Right hindlimb (tissue), 1 donor: Measurements from ENCODE around the gene JAZF1.

Experiments used
- DNase-seq: peaks from one replicate; pipeline ENCODE4 v3.0.0-alpha.2; 2018

The JAZF1 gene

GRCh38 chr7:28180364-28181147 is at the start of gene JAZF1:
JAZF1 (minus strand) TSS chr7:28180795.
- peak; percentile 89 for DNase-seq

DNA sequence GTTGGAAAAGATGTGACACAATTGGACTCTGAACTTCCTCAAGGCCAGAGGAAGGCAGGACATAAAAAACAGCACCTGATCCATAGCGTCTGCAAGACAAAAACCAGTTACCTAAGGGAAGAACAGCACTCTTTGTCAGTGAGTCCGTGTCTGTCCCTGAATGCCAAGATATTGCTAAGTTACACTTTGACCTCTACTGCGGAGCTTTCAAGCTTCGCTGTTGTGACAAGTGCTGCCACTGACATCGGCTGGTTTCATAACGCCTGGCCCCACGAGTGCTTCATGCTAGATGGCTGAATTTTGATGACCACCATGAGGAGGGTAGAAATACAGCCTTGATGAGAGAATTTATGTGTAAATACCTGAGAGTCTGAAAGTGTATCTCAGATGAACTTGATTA is 49.7 kb upstream of the JAZF1 start:
- no peak for DNase-seq

DNA sequence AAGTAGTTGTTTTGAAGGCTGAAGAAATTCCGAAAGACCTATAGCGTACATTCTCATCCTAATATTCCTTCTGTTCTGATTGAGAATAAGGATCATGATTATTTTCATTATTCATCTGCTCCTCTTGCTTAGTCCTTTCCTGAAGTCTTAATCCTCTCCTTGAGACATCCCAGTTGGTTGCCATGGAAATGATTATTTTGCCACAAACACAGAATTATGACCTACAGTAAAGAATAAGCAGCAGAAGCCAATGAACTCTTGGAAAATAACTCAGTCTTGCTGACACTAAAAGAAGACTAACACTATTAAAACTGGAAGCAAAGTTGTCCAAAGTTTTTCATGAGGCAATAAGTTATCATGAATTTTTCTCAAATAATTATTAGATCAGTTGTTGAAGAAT is 47.8 kb upstream of the JAZF1 start:
- DNase-seq, result no peak

DNA sequence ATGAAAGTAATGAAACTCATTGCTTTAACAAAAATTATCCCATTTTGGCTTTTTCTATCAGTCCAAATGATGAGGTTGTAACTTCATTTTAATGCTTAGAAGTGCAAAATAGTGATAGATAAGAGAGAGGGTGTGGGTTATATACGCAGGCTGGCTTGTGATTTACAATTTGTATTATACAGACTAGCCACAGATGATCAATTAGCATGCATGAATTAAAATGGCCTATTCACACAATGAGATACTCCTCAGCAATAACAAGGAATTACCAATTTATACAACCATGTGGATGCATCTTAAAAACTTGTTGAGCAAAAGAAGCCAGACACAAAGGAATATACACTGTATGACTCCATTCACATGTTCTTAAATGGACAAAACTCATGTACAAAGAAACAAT is 45.4 kb upstream of the JAZF1 start:
- no peak for DNase-seq

- DNase-seq, result no peak
These were observed 45.0 kb upstream of the JAZF1 start for GRCh38 chr7:28225576-28225975.

DNA sequence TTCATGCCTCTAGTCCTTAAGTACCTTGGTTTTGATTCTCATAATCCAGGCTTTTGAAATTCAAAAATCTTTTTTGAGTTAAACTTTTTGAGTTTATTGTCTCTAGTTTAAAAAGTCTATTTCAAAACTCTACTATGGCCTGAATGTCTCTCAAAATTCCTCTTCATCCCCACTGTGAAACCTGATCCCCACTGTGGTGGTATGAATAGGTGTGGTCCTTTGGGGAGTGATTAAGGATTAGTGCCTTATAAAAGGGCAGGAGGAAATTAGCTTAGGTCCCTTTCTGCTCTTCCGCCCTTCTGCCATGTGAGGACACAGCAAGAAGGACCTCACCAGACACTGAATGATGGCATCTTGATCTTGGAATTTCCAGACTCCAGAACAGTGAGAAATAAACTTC is 44.1 kb upstream of the JAZF1 start:
- no peak for DNase-seq

GRCh38 chr7:28224172-28224571 is 43.6 kb upstream of the JAZF1 start:
- no peak for DNase-seq

- no peak for DNase-seq
These were observed 42.0 kb upstream of the JAZF1 start for GRCh38 chr7:28222636-28223035.

DNA sequence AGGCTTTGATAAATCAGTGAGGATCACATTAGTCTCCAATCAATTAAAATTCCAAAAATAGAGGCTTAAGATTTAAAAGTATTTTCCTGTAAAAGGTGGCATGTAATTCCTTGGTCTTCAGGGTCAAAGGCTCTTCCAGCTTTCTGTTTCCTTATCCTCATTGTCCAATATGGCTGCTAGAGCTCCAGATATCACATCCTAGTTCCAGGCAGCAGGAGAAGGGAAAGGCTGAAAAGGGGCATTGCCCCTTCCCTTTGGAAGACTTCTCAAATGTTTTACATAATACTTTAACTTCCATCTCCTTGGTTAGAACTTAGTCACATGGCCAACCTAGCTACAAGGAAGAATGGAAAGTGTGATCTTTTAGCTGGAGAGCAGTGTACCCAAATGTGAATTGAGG is 39.2 kb upstream of the JAZF1 start:
- no peak for DNase-seq

DNA sequence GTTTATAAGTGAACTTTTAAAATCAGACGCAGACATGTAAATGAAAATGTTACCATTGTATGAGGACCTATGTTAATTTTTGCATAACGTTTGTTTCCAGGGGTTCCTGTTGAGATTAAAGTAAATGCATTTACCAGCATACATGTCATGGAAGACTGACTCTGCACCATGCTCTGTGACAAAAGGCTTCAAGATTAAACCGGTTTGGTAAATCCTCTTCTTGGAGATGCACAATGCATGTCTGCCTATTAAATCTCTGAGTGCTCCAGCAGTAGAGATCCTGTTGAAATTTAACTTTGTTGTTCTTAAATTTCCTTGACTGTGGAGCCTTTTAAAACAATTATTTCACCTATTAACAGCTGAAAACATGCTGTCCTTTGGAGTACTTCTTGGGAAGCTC is 36.5 kb upstream of the JAZF1 start:
- no peak for DNase-seq

- no peak for DNase-seq
These were observed 30.4 kb upstream of the JAZF1 start for GRCh38 chr7:28211006-28211405.

- DNase-seq, result no peak
These were observed 27.9 kb upstream of the JAZF1 start for GRCh38 chr7:28208506-28208905.

GRCh38 chr7:28207486-28208158 is 27.0 kb upstream of the JAZF1 start:
- DNase-seq, result no peak

GRCh38 chr7:28205506-28205905 is 24.9 kb upstream of the JAZF1 start:
- DNase-seq, result no peak

DNA sequence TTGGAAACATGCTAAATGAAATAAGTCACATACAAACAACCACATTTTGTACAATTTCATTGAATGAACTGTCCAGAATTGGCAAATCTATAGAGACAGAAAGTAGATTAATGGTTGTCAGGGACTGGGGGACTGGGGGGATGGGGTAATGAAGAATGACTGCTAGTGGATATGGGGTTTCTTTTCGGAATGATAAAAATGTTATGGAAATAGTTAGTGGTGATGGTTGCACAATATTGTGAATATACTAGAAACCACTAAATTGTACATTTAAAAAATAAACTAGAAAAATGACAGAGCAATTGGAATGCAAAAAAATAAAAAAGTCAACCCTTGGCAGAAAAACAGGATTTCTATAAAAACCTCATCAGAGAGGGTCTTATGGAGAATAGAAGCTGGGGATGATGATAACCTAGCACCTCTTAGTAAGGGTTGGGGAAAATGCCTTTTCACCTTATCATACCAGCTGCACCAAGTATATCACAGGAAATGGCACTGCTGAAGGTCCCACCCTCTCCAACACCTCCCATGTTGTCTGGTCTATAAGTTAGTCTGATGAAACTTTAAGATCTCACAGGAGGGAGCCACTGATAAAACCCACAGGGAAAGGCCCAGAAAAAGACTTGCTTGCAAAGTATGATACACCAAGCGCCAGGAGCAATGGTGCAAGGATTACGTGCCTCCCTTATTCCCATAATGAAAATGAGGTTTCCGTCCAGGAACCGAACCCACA is 23.1 kb upstream of the JAZF1 start:
- DNase-seq, result no peak

- no peak for DNase-seq
These were observed 21.6 kb upstream of the JAZF1 start for GRCh38 chr7:28202222-28202621.

DNA sequence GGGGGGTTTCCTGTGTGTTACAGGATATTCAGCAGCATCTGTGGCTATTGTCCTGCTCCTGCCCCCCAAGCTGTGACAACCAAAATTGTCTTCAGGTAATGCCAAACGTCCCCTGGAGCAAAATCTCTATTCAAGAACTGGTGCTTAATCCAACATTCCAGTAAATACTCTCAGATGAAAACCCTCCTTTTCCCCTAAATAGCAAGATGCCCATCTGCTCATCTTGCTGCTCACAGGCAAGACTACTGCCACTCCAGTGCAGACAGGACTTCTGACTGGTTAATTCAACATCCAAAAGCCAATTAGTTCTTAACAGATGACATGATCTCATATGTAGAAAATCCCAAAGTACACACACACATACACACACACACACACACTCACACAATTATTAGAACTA is 20.5 kb upstream of the JAZF1 start:
- no peak for DNase-seq

DNA sequence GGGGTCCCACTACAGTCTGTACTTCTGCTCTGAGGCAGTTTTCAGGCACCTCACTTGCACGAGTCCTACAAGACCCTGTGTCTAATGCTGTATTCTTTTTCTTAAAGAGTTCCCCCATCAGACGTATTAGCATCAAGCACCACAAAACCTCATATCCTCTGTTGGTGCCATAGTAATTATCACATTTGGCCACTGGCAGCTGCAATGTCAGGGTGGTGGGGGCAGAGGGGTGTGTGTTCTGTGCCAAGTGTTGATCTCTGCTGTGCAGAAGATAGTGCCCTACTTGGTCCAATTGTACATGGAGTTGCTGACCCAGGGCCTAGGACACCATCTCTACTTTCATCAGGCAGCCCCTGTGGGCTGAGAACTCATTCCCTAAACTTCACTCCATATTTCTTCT is 20.0 kb upstream of the JAZF1 start:
- no peak for DNase-seq

- DNase-seq, result no peak
These were observed 18.5 kb upstream of the JAZF1 start for GRCh38 chr7:28199021-28199510.

- DNase-seq, result no peak
These were observed 15.5 kb upstream of the JAZF1 start for GRCh38 chr7:28195910-28196620.

DNA sequence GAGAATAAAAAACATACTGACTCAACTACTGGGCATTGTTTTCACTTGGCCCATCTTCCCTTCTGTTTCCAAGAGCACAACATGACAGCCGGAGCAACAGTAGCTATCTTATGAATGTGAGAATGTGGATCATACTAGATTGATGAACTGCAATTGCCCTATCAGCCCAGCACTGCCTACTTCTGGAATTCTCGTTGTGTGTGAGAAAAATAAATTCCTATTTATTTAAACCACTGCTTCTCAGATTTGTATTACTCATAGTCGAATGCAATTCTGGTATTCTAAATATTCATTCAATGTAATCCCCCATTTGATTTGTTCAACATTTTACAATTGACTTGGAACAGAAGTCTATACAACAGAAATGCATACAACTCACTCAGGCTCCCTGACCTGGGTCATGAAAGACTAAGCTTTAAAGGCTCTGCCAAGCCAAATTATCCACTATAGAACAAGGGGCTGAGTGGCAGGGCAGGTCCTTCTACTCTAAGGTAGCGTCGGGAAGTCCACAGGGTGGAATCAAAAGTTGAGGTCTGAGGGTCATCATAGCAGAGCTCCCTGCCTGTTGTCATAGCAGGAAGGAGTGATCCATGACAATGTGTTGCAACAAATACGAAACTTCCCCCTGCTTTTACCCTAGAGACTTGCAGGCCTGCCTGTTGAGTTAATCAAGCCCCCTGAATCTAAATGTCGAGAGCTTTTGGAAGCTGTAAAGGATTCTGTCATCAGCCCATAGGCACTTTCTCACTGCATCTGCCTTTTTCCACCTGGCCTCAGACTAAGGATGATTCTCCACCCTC is 12.4 kb upstream of the JAZF1 start:
- peak; percentile 30 for DNase-seq

DNA sequence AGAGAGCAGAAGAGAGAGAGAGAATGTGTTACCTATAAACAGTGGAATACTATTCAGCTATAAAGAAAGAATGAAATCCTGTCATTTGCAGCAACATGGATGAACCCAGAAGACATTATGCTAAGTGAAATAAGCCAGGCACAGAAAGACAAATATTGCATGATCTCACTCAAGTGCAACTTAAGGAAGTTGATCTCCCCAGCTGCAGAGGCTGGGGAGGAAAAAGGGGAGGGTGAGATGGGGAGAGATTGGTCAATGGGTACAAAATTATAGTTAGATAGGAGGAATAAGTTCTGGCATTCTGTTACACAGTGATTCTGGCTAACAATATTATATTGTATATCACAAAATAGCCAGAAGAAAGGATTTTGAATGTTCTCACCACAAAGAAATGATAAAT is 11.2 kb upstream of the JAZF1 start:
- no peak for DNase-seq
